ENCODE measurements around the gene TSPAN1. TPM values are rescaled to one million over a fixed set of nuclear protein-coding genes. Genes with fewer than 3 reads are reported as not detected.

The TSPAN1 gene
- total RNA-seq, 1 experiment from 2014 or later = 41.7 TPM

DNA sequence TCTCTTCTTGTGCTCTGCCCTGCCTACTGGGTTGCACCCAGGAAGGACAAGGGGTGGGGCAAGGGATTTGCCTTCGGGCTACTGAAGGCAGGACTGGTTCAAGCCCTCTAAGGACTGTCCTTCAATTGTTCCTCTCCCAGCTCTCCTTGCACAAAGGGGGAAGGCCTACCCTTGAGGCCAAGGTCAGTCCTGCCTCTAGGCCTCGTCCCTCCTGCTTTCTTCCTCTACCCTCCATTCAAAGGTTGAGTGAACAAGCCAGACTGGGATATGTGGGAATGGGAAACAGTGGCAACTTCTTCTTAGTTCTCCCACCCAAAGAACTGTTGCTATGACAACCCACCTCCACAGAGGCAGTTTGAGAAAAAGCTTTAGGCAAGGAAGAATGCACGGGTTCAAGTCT is 30.9 kb downstream of the TSPAN1 start:
- Mint-ChIP-seq H3K4me3 (ENCODE audit: unreplicated experiment) (no peak overlapping the region), H3K27me3 (ENCODE audit: insufficient read depth, unreplicated experiment) (no peaks in the 10 kb centered on the region), H3K36me3 (ENCODE audit: insufficient read depth, unreplicated experiment) (peaks cover 9% of the 10 kb centered on the region), H3K27ac (ENCODE audit: low read depth, unreplicated experiment) (no peak overlapping the region), H3K4me1 (ENCODE audit: insufficient read depth, unreplicated experiment) (peaks cover 28% of the 10 kb centered on the region), H3K9me3 (ENCODE audit: unreplicated experiment) (no peaks in the 10 kb centered on the region)
- DNase-seq (ENCODE audit: unreplicated experiment) = no peak
- POLR2A ChIA-PET = interaction anchor here (0.7 to 2.0 kb wide), 3 partner anchors 8 to 25 kb away, joined by 3 to 6 read pairs (median 4); partner anchors contain the start of gene POMGNT1
- no peak for TF ChIP-seq CTCF (IDR thresholded peaks at IDR 0.05; ENCODE audit: unreplicated experiment)
- intact Hi-C loops (cut with micrococcal nuclease) = no loop called here
- CTCF ChIA-PET = interaction anchor here (1.5 to 3.9 kb wide), 3 partner anchors 13 to 25 kb away, joined by 6 to 31 read pairs (median 6); no protein-coding TSS in a partner anchor
- no TSS peak for BruUV-seq (replicated peaks)

GRCh38 chr1:46206399-46206798 is 31.5 kb downstream of the TSPAN1 start:
- no peak overlapping the region for H3K4me3 Mint-ChIP-seq (ENCODE audit: unreplicated experiment)
- no peak for TF ChIP-seq CTCF (IDR thresholded peaks at IDR 0.05; ENCODE audit: unreplicated experiment)
- H3K4me1 Mint-ChIP-seq (ENCODE audit: insufficient read depth, unreplicated experiment) = peaks cover 28% of the 10 kb centered on the region
- H3K27me3 Mint-ChIP-seq (ENCODE audit: insufficient read depth, unreplicated experiment) = no peaks in the 10 kb centered on the region
- no peak for DNase-seq (ENCODE audit: unreplicated experiment)
- intact Hi-C loops (cut with micrococcal nuclease) = no loop called here
- POLR2A ChIA-PET = interaction anchor here (0.7 to 2.0 kb wide), 4 partner anchors 9 to 26 kb away, joined by 3 to 6 read pairs (median 4); partner anchors contain the start of gene POMGNT1
- H3K27ac Mint-ChIP-seq (ENCODE audit: low read depth, unreplicated experiment) = no peak overlapping the region
- CTCF ChIA-PET = interaction anchor here (0.6 to 3.9 kb wide), 4 partner anchors 12 to 1392 kb away, joined by 3 to 31 read pairs (median 6); no protein-coding TSS in a partner anchor
- no TSS peak for BruUV-seq (replicated peaks)
- H3K9me3 Mint-ChIP-seq (ENCODE audit: unreplicated experiment) = no peaks in the 10 kb centered on the region
- peaks cover 9% of the 10 kb centered on the region for H3K36me3 Mint-ChIP-seq (ENCODE audit: insufficient read depth, unreplicated experiment)

DNA sequence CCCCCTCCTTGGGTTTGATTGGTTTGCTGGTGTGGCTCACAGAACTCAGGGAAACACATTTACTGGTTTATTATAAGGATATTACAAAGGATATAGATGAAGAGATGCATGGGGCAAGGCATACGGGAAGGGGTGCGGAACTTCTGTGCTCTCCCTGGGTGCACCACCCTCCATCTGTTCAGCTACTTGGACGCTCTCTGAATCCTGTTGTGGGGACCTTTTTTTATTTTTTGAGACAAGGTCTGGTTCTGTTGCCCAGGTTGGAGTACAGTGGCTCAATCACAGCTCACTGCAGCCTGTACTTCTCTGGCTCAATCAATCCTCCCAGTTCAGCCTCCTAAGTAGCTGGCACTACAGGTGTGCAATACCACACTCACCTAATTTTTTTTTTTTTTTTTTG is 35.7 kb downstream of the TSPAN1 start:
- POLR2A ChIA-PET = interaction anchor here (1.0 to 1.4 kb wide), 2 partner anchors 12 to 15 kb away, joined by 3 to 6 read pairs; partner anchors contain the start of gene POMGNT1
- H3K9me3 Mint-ChIP-seq (ENCODE audit: unreplicated experiment) = no peaks in the 10 kb centered on the region
- peaks cover 14% of the 10 kb centered on the region for H3K36me3 Mint-ChIP-seq (ENCODE audit: insufficient read depth, unreplicated experiment)
- no peaks in the 10 kb centered on the region for H3K27me3 Mint-ChIP-seq (ENCODE audit: insufficient read depth, unreplicated experiment)
- H3K27ac Mint-ChIP-seq (ENCODE audit: low read depth, unreplicated experiment) = no peak overlapping the region
- DNase-seq (ENCODE audit: unreplicated experiment) = no peak
- no TSS peak for BruUV-seq (replicated peaks)
- H3K4me3 Mint-ChIP-seq (ENCODE audit: unreplicated experiment) = no peak overlapping the region
- intact Hi-C loops (cut with micrococcal nuclease) = no loop called here
- peaks cover under 1% of the 10 kb centered on the region for H3K4me1 Mint-ChIP-seq (ENCODE audit: insufficient read depth, unreplicated experiment)
- CTCF ChIA-PET = interaction anchor here (0.7 to 2.3 kb wide), 3 partner anchors 13 to 75 kb away, joined by 4 to 5 read pairs (median 4); no protein-coding TSS in a partner anchor
- TF ChIP-seq CTCF (IDR thresholded peaks at IDR 0.05; ENCODE audit: unreplicated experiment) = no peak

GRCh38 chr1:46211051-46211450 is 36.2 kb downstream of the TSPAN1 start:
- H3K27me3 Mint-ChIP-seq (ENCODE audit: insufficient read depth, unreplicated experiment) = no peaks in the 10 kb centered on the region
- BruUV-seq (replicated peaks) = no TSS peak
- CTCF ChIA-PET = interaction anchor here (0.8 kb wide), 1 partner anchor 29 kb away, joined by 4 read pairs; no protein-coding TSS in a partner anchor
- DNase-seq (ENCODE audit: unreplicated experiment) = no peak
- peaks cover 14% of the 10 kb centered on the region for H3K36me3 Mint-ChIP-seq (ENCODE audit: insufficient read depth, unreplicated experiment)
- H3K4me3 Mint-ChIP-seq (ENCODE audit: unreplicated experiment) = no peak overlapping the region
- no peak overlapping the region for H3K27ac Mint-ChIP-seq (ENCODE audit: low read depth, unreplicated experiment)
- intact Hi-C loops (cut with micrococcal nuclease) = no loop called here
- POLR2A ChIA-PET = no interaction called here
- TF ChIP-seq CTCF (IDR thresholded peaks at IDR 0.05; ENCODE audit: unreplicated experiment) = no peak
- H3K4me1 Mint-ChIP-seq (ENCODE audit: insufficient read depth, unreplicated experiment) = no peaks in the 10 kb centered on the region
- H3K9me3 Mint-ChIP-seq (ENCODE audit: unreplicated experiment) = no peaks in the 10 kb centered on the region
